Esophagus squamous epithelium (tissue), 5 donors: ENCODE data around the gene ALG1. TPM values are rescaled to one million over a fixed set of nuclear protein-coding genes. Genes with fewer than 3 reads are reported as not detected.
A peak's percentile ranks its signal among the peaks of the same experiment; 100 is the strongest.

ENCODE experiments used
- DNase-seq: peaks from one replicate; lab custom pipeline; 2025; lab: John Stamatoyannopoulos, UW
- H3K27ac ChIP-seq, 4 donors: fragments of 200-600 bp; sonication (generic); one replicate each; pipeline ENCODE4 v1.5.1; 2016 to 2019; ENCODE audit warnings: mild to moderate bottlenecking in 1 of 4
- H3K27me3 ChIP-seq, 4 donors: fragments of 200-600 bp; sonication (generic); 1 replicate in 3 of 4; 2 replicates in 1 of 4; pipeline versions ENCODE4 v1.5.1 to v1.6.0; 2017 to 2021; ENCODE audit warnings: antibody characterized with exemption in 1 of 4
- H3K36me3 ChIP-seq, 3 donors: fragments of 200-600 bp; sonication (generic); one replicate each; pipeline ENCODE4 v1.5.1; 2016 to 2019
- H3K4me1 ChIP-seq, 3 donors: fragments of 200-600 bp; sonication (generic); one replicate each; pipeline ENCODE4 v1.5.1; 2017 to 2019
- H3K4me3 ChIP-seq, 4 donors: fragments of 200-600 bp; sonication (generic); 1 replicate in 3 of 4; 2 replicates in 1 of 4; pipeline ENCODE4 v1.5.1; 2016 to 2019; ENCODE audit warnings: mild to moderate bottlenecking in 2 of 4, moderate library complexity in 1 of 4
- H3K9me3 ChIP-seq, 3 donors: fragments of 200-600 bp; sonication (generic); one replicate each; pipeline ENCODE4 v1.5.1; 2016 to 2019
- CTCF ChIP-seq, 6 experiments: fragments of 450-650 bp in 4 of 6; fragments of 200-600 bp in 2 of 6; sonication (generic) in 2 of 6; IDR thresholded peaks; one replicate each; pipeline ENCODE4 v1.5.1; 2016 to 2019; ENCODE audit warnings: antibody characterized with exemption in 6 of 6, mild to moderate bottlenecking in 4 of 6, moderate library complexity in 4 of 6
- POLR2A ChIP-seq, 4 donors: fragments of 450-650 bp; IDR thresholded peaks; one replicate each; pipeline ENCODE4 v1.6.1; 2017; ENCODE audit warnings: antibody characterized with exemption in 4 of 4, mild to moderate bottlenecking in 4 of 4, moderate library complexity in 3 of 4
- WGBS, 2 donors: methylation state at CpG; one replicate each; pipeline ENCODE4 v1.1.5; 2018; 5-methylcytosine and 5-hydroxymethylcytosine counted together
- intact Hi-C: fragments of 100-400 bp; cut with DNase I; formaldehyde crosslinking; loops from one replicate; pipeline ENCODE4 v1.15.0; 2022
- total RNA-seq, 4 donors: library from RNA; depleted of rRNA; stranded (reverse); fragments of >200 nt; gene quantifications; one replicate each; pipeline ENCODE4 v1.1.0, GENCODE V29; 2016
- donor health status: DM: yes; HTN: yes; CAD: no.

Gene ALG1
- total RNA-seq, 4 donors from 2014 or later = 14.9 to 18.7 (median 16.5) TPM

- DNase-seq = no peak
- intact Hi-C loops = no loop called here
Measured at GRCh38 chr16:5032748-5033167, 38.9 kb upstream of the ALG1 start.

GRCh38 chr16:5033256-5034166, 38.1 kb upstream of the ALG1 start, which contains the start of gene NAGPA:
Gene NAGPA (minus strand): TSS chr16:5033935. CDS start chr16:5033914, 21 bp downstream.
- DNase-seq = no peak
- Histone ChIP-seq H3K9me3 (no peaks in the 10 kb centered on the region), H3K27me3 (no peaks in the 10 kb centered on the region), H3K4me3 (peak within 1 kb of the TSS; percentile 86 to 95 (median 90)), H3K4me1 (peaks cover 0 to 32% (median 14%) of the 10 kb centered on the region in 3 donors), H3K27ac (peak within 1 kb of the TSS; percentile 67 to 84 (median 81)), H3K36me3 (peaks cover 0 to 26% (median 0%) of the 10 kb centered on the region in 3 donors)
- intact Hi-C loops = no loop called here
- TF ChIP-seq CTCF (IDR thresholded peaks at IDR 0.05) = peak in 2 of 6 experiments; percentile 13 to 20
- TF ChIP-seq POLR2A (IDR thresholded peaks at IDR 0.05) = peak in 2 of 4 donors; percentile 33 to 36
- 0% methylated on average over 6 to 17 of the region's 104 CpGs for WGBS, 2 donors

More at GRCh38 chr16:5032748-5033167, 38.9 kb upstream of the ALG1 start:
- peak overlapping the region; percentile 86 to 95 (median 90) for H3K4me3 ChIP-seq
- H3K9me3 ChIP-seq = no peaks in the 10 kb centered on the region
- H3K27ac ChIP-seq = peak overlapping the region in 2 of 4 donors; percentile 82 to 84
- no peaks in the 10 kb centered on the region for H3K27me3 ChIP-seq
- no peak for TF ChIP-seq POLR2A (IDR thresholded peaks at IDR 0.05)
- TF ChIP-seq CTCF (IDR thresholded peaks at IDR 0.05) = no peak
- WGBS, 2 donors = 31 to 38% methylated on average over 9 to 11 of the region's 12 CpGs
- peaks cover 0 to 34% (median 0%) of the 10 kb centered on the region in 3 donors for H3K36me3 ChIP-seq
- peaks cover 0 to 32% (median 14%) of the 10 kb centered on the region in 3 donors for H3K4me1 ChIP-seq

GRCh38 chr16:5034167-5034523, 37.5 kb upstream of the ALG1 start:
- Histone ChIP-seq H3K9me3 (no peaks in the 10 kb centered on the region), H3K27me3 (no peaks in the 10 kb centered on the region), H3K4me1 (peaks cover 0 to 32% (median 14%) of the 10 kb centered on the region in 3 donors), H3K27ac (peak overlapping the region; percentile 67 to 84 (median 81)), H3K4me3 (peak overlapping the region; percentile 86 to 95 (median 90)), H3K36me3 (peaks cover 0 to 20% (median 0%) of the 10 kb centered on the region in 3 donors)
- WGBS, 2 donors = 10 to 15% methylated on average over 2 of the region's 2 CpGs
- intact Hi-C loops = no loop called here
- no peak for DNase-seq
- no peak for TF ChIP-seq POLR2A (IDR thresholded peaks at IDR 0.05)
- TF ChIP-seq CTCF (IDR thresholded peaks at IDR 0.05) = no peak

GRCh38 chr16:5035909-5036227, 35.8 kb upstream of the ALG1 start:
- no peak for TF ChIP-seq CTCF (IDR thresholded peaks at IDR 0.05)
- no peak for TF ChIP-seq POLR2A (IDR thresholded peaks at IDR 0.05)
- peaks cover 0 to 32% (median 14%) of the 10 kb centered on the region in 3 donors for H3K4me1 ChIP-seq

More at GRCh38 chr16:5035909-5036227, 35.8 kb upstream of the ALG1 start:
- no peaks in the 10 kb centered on the region for H3K9me3 ChIP-seq
- intact Hi-C loops = no loop called here
- H3K4me3 ChIP-seq = no peak overlapping the region
- H3K27me3 ChIP-seq = peaks cover 0 to 5% (median 0%) of the 10 kb centered on the region in 4 donors
- 44 to 64% methylated on average over 1 of the region's 1 CpG for WGBS, 2 donors
- DNase-seq = no peak
- no peak overlapping the region for H3K27ac ChIP-seq
- H3K36me3 ChIP-seq = peaks cover 0 to 5% (median 0%) of the 10 kb centered on the region in 3 donors
